Skeletal muscle cell (primary cell): ENCODE measurements around the gene TSPAN18.

ENCODE experiments used
- DNase-seq: peaks from one replicate; pipeline ENCODE4 v3.0.0-alpha.2; 2010; ENCODE audit warnings: low read depth
- H3K4me3 ChIP-seq: 2 replicates; pipeline ENCODE4 v1.5.1; 2011; ENCODE audit warnings: low read depth, mild to moderate bottlenecking, control low read depth, low read length, moderate library complexity

TSPAN18 gene

DNA sequence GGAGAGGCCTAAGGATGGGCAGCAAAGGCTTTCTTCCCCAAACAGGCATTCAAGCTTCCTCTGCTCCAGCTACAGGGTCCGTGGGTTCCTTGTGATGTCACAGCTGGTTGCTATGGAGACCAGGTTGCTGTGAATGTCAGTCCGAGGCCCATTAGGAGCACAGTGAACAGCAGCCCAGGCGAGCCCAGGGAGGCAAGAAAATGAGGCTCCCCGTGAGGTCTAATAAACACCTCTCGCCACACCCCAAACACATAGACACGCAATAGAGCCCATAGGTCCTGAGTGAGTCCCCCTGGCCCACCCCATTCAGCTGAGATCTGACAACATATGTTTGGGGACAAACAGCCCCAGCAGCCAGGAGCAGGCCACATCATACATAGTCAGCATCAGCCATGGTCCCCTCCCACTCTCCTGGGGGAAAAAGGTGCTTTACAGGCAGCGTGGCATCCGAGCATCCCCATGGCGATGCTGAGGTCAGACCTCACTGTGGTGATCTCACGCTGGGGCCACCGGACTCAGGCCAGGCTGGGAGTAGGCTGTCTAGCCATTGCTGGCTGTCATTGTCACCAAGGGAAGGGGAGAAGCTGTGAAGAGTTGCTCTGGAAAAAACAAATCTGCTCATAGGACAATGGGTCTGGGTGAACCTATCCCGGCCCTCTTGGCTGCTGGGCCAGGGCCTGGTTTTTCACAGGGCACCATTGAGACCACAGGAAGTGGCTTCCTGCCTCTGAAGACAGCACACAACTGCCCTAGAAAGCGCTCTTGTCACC is 247.1 kb downstream of the TSPAN18 start:
- no peak overlapping the region for H3K4me3 ChIP-seq
- no peak for DNase-seq

- DNase-seq, result no peak
- H3K4me3 ChIP-seq, result no peak overlapping the region
Observed at GRCh38 chr11:44974402-44975000, 247.7 kb downstream of the TSPAN18 start.

DNA sequence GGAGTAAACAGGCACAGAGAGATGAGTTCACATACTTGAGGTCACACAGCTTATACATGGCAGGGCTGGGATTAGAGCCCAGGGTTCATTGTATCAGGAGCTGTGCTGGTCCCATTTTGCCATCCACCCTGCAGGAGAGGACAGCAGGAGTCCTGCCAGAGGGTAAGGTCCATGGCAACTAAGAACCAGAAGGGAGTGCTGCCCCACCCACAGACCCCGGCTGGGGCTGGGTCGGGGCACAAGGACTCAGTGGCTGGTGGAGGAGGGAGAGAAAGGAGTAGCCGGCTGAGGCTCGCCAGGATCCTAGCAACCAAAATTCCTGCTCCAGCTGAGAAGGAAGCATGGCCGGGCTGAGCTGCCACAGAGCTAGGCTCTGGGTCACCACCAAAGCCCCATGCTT is 249.8 kb downstream of the TSPAN18 start:
- no peak for DNase-seq
- H3K4me3 ChIP-seq, result no peak overlapping the region

DNA sequence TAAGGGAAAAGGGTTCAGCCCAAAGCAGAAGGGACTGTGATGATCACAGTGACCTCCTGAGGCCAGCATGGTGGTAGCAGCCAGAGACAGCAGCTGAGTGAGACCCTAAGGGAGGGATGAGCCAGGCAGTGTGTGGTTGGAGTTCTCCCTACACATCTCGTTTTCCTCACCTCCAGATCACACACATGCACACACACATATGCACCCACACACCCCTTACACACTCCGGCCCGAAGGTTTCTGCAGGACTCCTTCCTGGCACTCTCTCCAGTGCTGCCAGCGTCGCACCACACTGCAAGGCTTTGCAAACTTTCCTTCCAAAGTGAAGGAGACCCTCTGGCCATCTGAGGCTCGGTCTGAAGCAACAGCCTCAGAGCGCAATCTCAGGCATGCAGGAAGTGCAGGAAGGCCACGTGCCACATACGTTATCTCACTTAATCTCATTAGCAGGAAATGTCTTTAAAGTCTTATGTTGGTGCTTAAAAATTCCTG is 250.8 kb downstream of the TSPAN18 start:
- DNase-seq, result no peak
- no peak overlapping the region for H3K4me3 ChIP-seq

DNA sequence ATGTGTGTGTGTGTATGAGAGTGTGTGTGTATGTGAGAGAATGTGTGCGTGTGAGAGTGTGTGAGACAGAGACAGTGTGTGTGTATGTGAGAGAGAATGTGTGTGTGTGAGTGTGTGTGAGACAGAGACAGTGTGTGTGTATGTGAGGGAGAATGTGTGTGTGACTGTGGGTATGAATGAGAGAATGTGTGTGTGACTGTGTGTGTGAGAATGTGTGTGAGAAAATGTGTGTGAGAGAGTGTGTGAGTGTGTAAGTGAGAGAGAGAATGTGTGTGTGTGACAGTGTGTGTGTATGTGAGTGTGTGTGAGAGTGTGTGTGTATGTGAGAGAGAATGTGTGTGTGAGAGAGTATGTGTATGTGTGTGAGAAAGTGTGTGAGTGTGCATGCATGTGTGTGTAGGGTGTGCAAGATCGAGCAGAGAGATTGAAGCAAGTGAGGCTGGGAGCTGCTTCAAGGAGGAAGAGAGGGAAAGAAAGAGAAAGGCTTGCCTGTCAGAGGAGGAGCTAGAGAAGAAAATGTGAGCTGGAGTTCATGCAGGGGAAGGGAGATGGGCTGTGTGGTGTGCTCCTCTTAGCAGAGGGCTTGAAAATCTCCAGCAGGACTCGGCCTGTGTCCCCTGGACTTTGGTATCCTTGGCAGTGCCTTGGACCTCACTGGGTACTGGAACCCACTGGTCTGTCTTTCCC is 251.7 kb downstream of the TSPAN18 start:
- DNase-seq, result no peak
- H3K4me3 ChIP-seq, result no peak overlapping the region

- no peak overlapping the region for H3K4me3 ChIP-seq
- DNase-seq, result no peak
Observed at GRCh38 chr11:44978961-44979331, 252.2 kb downstream of the TSPAN18 start.

DNA sequence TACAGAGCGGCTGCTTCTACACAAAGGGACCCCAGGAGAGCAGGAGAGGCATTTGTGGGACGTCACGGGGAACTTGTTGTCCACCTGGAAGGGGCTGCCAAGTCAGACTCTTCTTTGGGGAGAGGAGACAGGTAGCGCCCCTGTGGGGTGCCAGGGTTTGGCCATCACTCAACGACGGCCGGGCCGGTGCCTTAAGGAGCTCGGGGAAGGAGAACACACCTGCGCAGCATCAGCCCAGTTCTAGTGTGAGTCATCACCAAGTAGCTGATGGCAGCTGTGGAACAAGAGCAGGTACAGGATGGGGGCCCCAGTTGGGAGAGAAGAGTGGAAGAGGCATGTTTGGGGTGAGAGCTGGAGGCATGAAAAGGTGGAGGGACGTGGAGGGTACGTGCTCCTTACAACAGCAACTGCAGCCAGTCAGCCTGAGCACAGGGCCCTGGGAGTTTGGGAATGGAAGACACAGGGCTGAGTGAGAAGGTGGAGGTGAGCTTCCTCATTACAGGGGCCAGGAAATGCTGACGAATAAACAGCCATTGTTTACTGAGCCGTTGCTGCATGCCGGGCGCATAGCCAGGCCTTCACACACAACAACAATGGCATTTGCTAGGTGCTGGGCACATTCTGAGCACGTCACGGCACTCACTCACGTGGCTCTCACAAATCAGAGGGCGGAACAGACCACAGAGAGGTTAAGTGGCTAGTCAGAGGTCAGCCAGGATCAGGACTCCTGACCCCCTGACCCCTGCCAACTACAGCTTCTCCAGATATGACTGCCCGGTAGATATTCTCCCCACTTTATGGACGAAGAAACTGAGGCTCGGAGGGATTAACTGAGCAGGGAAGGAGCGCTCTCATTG is 253.0 kb downstream of the TSPAN18 start:
- no peak for DNase-seq

DNA sequence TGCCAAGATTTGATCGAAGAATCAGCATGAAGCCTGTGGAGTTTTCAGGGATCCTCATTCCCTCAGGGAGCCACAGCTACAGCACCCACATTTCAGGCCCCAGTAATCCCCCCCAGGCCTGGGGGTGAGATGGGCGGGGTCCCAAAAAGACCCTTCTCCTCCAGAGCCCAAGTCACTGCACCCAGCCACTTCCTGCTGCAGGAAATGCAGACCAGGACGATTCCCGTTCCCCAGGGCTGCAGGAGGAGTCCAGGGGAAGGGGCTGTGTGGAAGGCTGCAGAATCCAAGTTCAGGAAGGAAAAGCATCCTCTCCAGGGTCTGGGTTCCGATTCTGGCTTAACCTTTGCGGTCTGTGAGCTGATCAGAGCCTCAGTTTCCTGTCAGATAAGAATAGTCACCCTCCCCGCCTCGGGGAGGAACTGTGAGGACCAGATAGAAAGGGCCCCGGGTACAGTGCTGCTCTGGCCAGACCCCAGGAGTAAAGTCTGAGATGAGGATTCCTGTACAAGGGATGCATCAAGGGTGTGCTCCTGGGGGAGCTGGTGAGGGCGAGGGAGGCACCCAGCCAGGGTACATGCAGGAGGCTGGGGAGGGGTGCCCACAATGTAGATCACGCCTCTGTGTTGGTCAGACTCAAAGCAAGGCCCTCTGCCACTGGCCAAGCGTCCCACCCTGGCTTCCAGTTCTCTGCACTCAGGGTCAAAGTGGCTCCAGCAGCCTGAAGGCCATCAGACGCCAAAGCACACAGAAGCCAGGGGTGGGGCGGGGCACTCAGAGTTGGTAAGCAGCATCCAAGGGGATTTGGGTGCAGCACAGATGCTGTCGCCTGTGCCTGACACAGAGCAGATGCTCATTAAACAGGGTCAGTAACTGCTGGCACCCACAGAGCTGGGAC is 254.0 kb downstream of the TSPAN18 start:
- no peak overlapping the region for H3K4me3 ChIP-seq
- DNase-seq, result no peak

More for the DNA sequence above, 253.0 kb downstream of the TSPAN18 start:
- H3K4me3 ChIP-seq, result no peak overlapping the region
